IMR-90 (cell line): ENCODE measurements around the gene HDGFL3. TPM values are rescaled to one million over a fixed set of nuclear protein-coding genes. Genes with fewer than 3 reads are reported as not detected.

Source experiments
- ATAC-seq: fragments of 200-7000 bp; cut with Tn5 transposase; 2 replicates; pipeline ENCODE4 v1.9.1; 2020; ENCODE audit warnings: low read depth, mild to moderate bottlenecking, moderate library complexity
- Bru-seq: library from RNA; stranded (reverse); fragments of 400-500 nt; gene quantifications from one replicate; lab custom pipeline; 2021; lab: Mats Ljungman, UMichigan
- BruChase-seq, 2 experiments: library from RNA; stranded (reverse); fragments of 400-500 nt; gene quantifications; one replicate each; lab custom pipeline; 2021; lab: Mats Ljungman, UMichigan
- BruUV-seq: library from RNA; stranded (reverse); fragments of 400-500 nt; replicated peaks from 2 replicates; lab custom pipeline; 2021; lab: Mats Ljungman, UMichigan
- CTCF ChIA-PET: fragments of 300-600 bp; formaldehyde crosslinking; extraction: SDS; loops from one replicate; lab custom pipeline; 2021; ENCODE audit warnings: antibody characterized with exemption; lab: Yijun Ruan, JAX
- POLR2A ChIA-PET: fragments of 300-600 bp; sonication (Branson Sonifier 250); formaldehyde crosslinking; loops from one replicate; lab custom pipeline; 2022; ENCODE audit warnings: antibody characterized with exemption; ENCODE audit not compliant: unreplicated experiment; lab: Charles Lee
- DNase-seq: peaks from one replicate; pipeline ENCODE4 v3.0.0; 2013
- H2AFZ ChIP-seq: replicated peaks from 2 replicates; pipeline ENCODE3; 2013; ENCODE audit warnings: low read length, mild to moderate bottlenecking; ENCODE audit not compliant: poor library complexity
- H2AK5ac ChIP-seq: 2 replicates; pipeline ENCODE4 v1.6.1; 2013; ENCODE audit warnings: low read depth, low read length, inconsistent platforms
- H2AK9ac ChIP-seq: replicated peaks from 2 replicates; pipeline ENCODE3; 2013; ENCODE audit warnings: mild to moderate bottlenecking, low read depth, low read length, moderate library complexity; ENCODE audit not compliant: poor library complexity
- H2BK120ac ChIP-seq: 2 replicates; pipeline ENCODE4 v1.6.1; 2013; ENCODE audit warnings: low read depth, low read length, inconsistent platforms
- H2BK15ac ChIP-seq: 3 replicates; pipeline ENCODE4 v1.6.1; 2013; ENCODE audit warnings: low read depth, low read length, inconsistent platforms
- H2BK20ac ChIP-seq: 2 replicates; pipeline ENCODE4 v1.6.1; 2013; ENCODE audit warnings: low read depth, mild to moderate bottlenecking, inconsistent platforms, low read length, moderate library complexity
- H2BK5ac ChIP-seq: 2 replicates; pipeline ENCODE4 v1.6.1; 2013; ENCODE audit warnings: mild to moderate bottlenecking, low read depth, low read length, inconsistent platforms; ENCODE audit not compliant: poor library complexity, severe bottlenecking
- H3K14ac ChIP-seq: replicated peaks from 2 replicates; pipeline ENCODE4 v1.6.1; 2013; ENCODE audit warnings: low read depth, low read length, inconsistent platforms
- H3K18ac ChIP-seq: 2 replicates; pipeline ENCODE4 v1.6.1; 2013; ENCODE audit warnings: low read depth, low read length, control low read depth
- H3K23ac ChIP-seq: 2 replicates; pipeline ENCODE4 v1.6.1; 2013; ENCODE audit warnings: low read depth, low read length, inconsistent platforms
- H3K27ac ChIP-seq: 2 replicates; pipeline ENCODE4 v1.5.1; 2013; ENCODE audit warnings: mild to moderate bottlenecking, control low read depth, low read length; ENCODE audit not compliant: insufficient read depth
- H3K27me3 ChIP-seq: 2 replicates; pipeline ENCODE4 v1.6.1; 2013; ENCODE audit warnings: low read length; ENCODE audit not compliant: control insufficient read depth, insufficient read depth
- H3K36me3 ChIP-seq: 2 replicates; pipeline ENCODE4 v1.6.1; 2013; ENCODE audit warnings: low read length, mixed read lengths; ENCODE audit not compliant: control insufficient read depth, insufficient read depth
- H3K4ac ChIP-seq: 2 replicates; pipeline ENCODE4 v1.6.1; 2013; ENCODE audit warnings: low read depth, low read length, inconsistent platforms
- H3K4me1 ChIP-seq: 2 replicates; pipeline ENCODE4 v1.6.1; 2013; ENCODE audit warnings: low read length, mixed read lengths; ENCODE audit not compliant: control insufficient read depth, insufficient read depth
- H3K4me2 ChIP-seq: 2 replicates; pipeline ENCODE4 v1.6.1; 2013; ENCODE audit warnings: low read depth, mild to moderate bottlenecking, control low read depth, low read length, moderate library complexity
- H3K4me3 ChIP-seq: 2 replicates; pipeline ENCODE4 v1.5.1; 2013; ENCODE audit warnings: low read depth, mild to moderate bottlenecking, control low read depth, low read length, moderate library complexity; ENCODE audit not compliant: insufficient read depth
- H3K56ac ChIP-seq: 2 replicates; pipeline ENCODE4 v1.6.1; 2013; ENCODE audit warnings: low read length, inconsistent platforms; ENCODE audit not compliant: insufficient read depth; ENCODE audit errors: extremely low read depth
- H3K79me1 ChIP-seq, 2 experiments: 2 replicates each; pipeline ENCODE4 v1.6.1; 2013; ENCODE audit warnings: low read length in 2 of 2, inconsistent platforms in 1 of 2, low read depth in 1 of 2
- H3K9ac ChIP-seq: 2 replicates; pipeline ENCODE4 v1.6.1; 2013; ENCODE audit warnings: low read depth, low read length, control low read depth
- H3K9me1 ChIP-seq: 2 replicates; pipeline ENCODE4 v1.6.1; 2013; ENCODE audit warnings: low read length, inconsistent platforms; ENCODE audit not compliant: insufficient read depth
- H3K9me3 ChIP-seq: 2 replicates; pipeline ENCODE4 v1.6.1; 2013; ENCODE audit warnings: low read length; ENCODE audit not compliant: control insufficient read depth, insufficient read depth
- H4K20me1 ChIP-seq: 2 replicates; pipeline ENCODE4 v1.6.1; 2013; ENCODE audit warnings: low read length, inconsistent platforms; ENCODE audit not compliant: insufficient read depth
- H4K5ac ChIP-seq: 2 replicates; pipeline ENCODE4 v1.6.1; 2013; ENCODE audit warnings: mild to moderate bottlenecking, low read depth, low read length, control low read depth
- H4K8ac ChIP-seq, 2 experiments: 2 replicates each; pipeline ENCODE4 v1.6.1; 2013; ENCODE audit warnings: low read depth in 2 of 2, low read length in 2 of 2, control low read depth in 1 of 2, inconsistent platforms in 1 of 2
- H4K91ac ChIP-seq: 2 replicates; pipeline ENCODE4 v1.6.1; 2013; ENCODE audit warnings: low read depth, low read length, inconsistent platforms; ENCODE audit not compliant: insufficient read depth
- BHLHE40 ChIP-seq: fragments of 150-350 bp; IDR thresholded peaks from 2 replicates; pipeline ENCODE4 v1.6.1; 2016; ENCODE audit warnings: mild to moderate bottlenecking, low read depth, low read length
- CTCF ChIP-seq: conservative IDR thresholded peaks from 2 replicates; pipeline ENCODE4 v1.5.1; 2012; ENCODE audit warnings: mild to moderate bottlenecking, low read depth, low read length, improper control_type of control experiment
- ELK1 ChIP-seq: fragments of 150-350 bp; IDR thresholded peaks from 2 replicates; pipeline ENCODE4 v1.6.1; 2016; ENCODE audit warnings: low read depth, mild to moderate bottlenecking, low read length, moderate library complexity, borderline replicate concordance
- FOS ChIP-seq: fragments of 150-350 bp; IDR thresholded peaks from 2 replicates; pipeline ENCODE4 v1.6.1; 2016; ENCODE audit warnings: low read depth, low read length
- MAFK ChIP-seq: IDR thresholded peaks from 2 replicates; pipeline ENCODE4 v1.6.1; 2012; ENCODE audit warnings: low read depth, low read length, improper control_type of control experiment
- MXI1 ChIP-seq: IDR thresholded peaks from 2 replicates; pipeline ENCODE4 v1.6.1; 2012; ENCODE audit warnings: low read depth, mild to moderate bottlenecking, low read length, moderate library complexity, borderline replicate concordance
- NFE2L2 ChIP-seq: fragments of 150-350 bp; IDR thresholded peaks from 2 replicates; pipeline ENCODE4 v1.6.1; 2016; ENCODE audit warnings: low read depth, mild to moderate bottlenecking, low read length
- RCOR1 ChIP-seq: IDR thresholded peaks from 2 replicates; pipeline ENCODE4 v1.6.1; 2012; ENCODE audit warnings: mild to moderate bottlenecking, low read length, improper control_type of control experiment; ENCODE audit not compliant: insufficient replicate concordance
- SMC3 ChIP-seq: fragments of 150-350 bp; IDR thresholded peaks from 2 replicates; pipeline ENCODE4 v1.6.1; 2016; ENCODE audit warnings: low read depth, mild to moderate bottlenecking, antibody characterized with exemption, low read length, moderate library complexity
- USF2 ChIP-seq: fragments of 150-350 bp; IDR thresholded peaks from 2 replicates; pipeline ENCODE4 v1.6.1; 2017; ENCODE audit warnings: mild to moderate bottlenecking, antibody characterized with exemption, low read length, low read depth
- WGBS, 2 experiments: methylation state at CpG; one replicate each; pipeline versions ENCODE4 v1.1.5 to v1.1.7; 2013; ENCODE audit warnings: missing lambda C conversion rate in 2 of 2; ENCODE audit not compliant: insufficient read length in 1 of 2; ENCODE audit errors: extremely low coverage in 2 of 2; 5-methylcytosine and 5-hydroxymethylcytosine counted together
- dilution Hi-C: fragments of 300-500 bp; cut with HindIII; formaldehyde crosslinking; loops from one replicate; pipeline ENCODE4 v1.14.3; 2018; ENCODE audit warnings: low sequenced_read_pairs; ENCODE audit not compliant: unreplicated experiment
- in situ Hi-C: fragments of 300-500 bp; cut with MboI; formaldehyde crosslinking; loops from 3 replicates; pipeline ENCODE4 v1.14.3; 2019; ENCODE audit warnings: low sequenced_read_pairs, inconsistent platforms, mixed read lengths
- intact Hi-C: fragments of 100-400 bp; cut with micrococcal nuclease; formaldehyde crosslinking; loops from 2 replicates; pipeline ENCODE4 v1.10.0; 2022
- long read RNA-seq: library from polyadenylated mRNA; unstranded; transcript quantifications from one replicate; pipeline ENCODE4 v2.0.0, GENCODE V29; 2021; ENCODE audit not compliant: unreplicated experiment
- polyA plus RNA-seq, 3 experiments: library from polyadenylated mRNA; depleted of rRNA; stranded (reverse); fragments of >200 nt; gene quantifications; 2 replicates each; pipeline ENCODE4 v1.2.3, GENCODE V29; 2012; ENCODE audit warnings: low replicate concordance in 1 of 3
- total RNA-seq: library from RNA; depleted of rRNA; stranded (reverse); fragments of >200 nt; gene quantifications from 2 replicates; pipeline ENCODE4 v1.2.3, GENCODE V29; 2012; rRNA removed

HDGFL3 gene
- total RNA-seq (9.5 and 31.4 TPM in 2 replicates), polyA plus RNA-seq (2012; rRNA removed) (18.1 and 19.6 TPM in 2 replicates), Bru-seq, nascent RNA (percentile 87 among the genes with signal in this experiment), BruChase-seq, experiment 1, labeled RNA remaining after a 6-hour chase (percentile 82 among the genes with signal in this experiment), BruChase-seq, experiment 2, labeled RNA remaining after a 2-hour chase (percentile 82 among the genes with signal in this experiment)
- 1.4 and 2.0 TPM in 2 replicates for polyA plus RNA-seq (2012; cell fraction: cytosol; rRNA removed)
- 1.0 and 5.2 TPM in 2 replicates for polyA plus RNA-seq (2012; cell fraction: nucleus; rRNA removed; ENCODE audit: low replicate concordance)
- long read RNA-seq, full-length matches to known transcripts, result 60 of 74 reads
- long read RNA-seq, partial matches to known transcripts, result 8 of 74 reads
- long read RNA-seq, other reads (novel, unspliced or antisense), result 6 of 74 reads

GRCh38 chr15:83207660-83208366, at the start of gene HDGFL3:
Gene HDGFL3 (minus strand): TSS chr15:83207823. CDS start chr15:83207414, 409 bp downstream.
- ChIA-PET POLR2A (interaction anchor here (0.6 kb wide), 1 partner anchor 11 kb away, joined by 3 read pairs; no protein-coding TSS in a partner anchor), CTCF (no interaction called here)
- peaks cover 4% of the 10 kb centered on the region; the same call in 1 of the 2 replicates for H4K20me1 ChIP-seq
- peak within 1 kb of the TSS; percentile 30 to 78; a peak in 3 of 4 replicates for H4K8ac ChIP-seq
- H3K9me3 ChIP-seq, result no peaks in the 10 kb centered on the region
- ATAC-seq, result peak; percentile 63
- peak within 1 kb of the TSS; percentile 86 for H3K56ac ChIP-seq
- peak within 1 kb of the TSS; percentile 69 for H4K5ac ChIP-seq
- H3K36me3 ChIP-seq, result no peaks in the 10 kb centered on the region
- H2AK9ac ChIP-seq, result peak within 1 kb of the TSS; percentile 96
- H3K18ac ChIP-seq, result peak within 1 kb of the TSS; percentile 87
- H2BK5ac ChIP-seq, result peak within 1 kb of the TSS; percentile 80
- peak within 1 kb of the TSS; percentile 100 for H3K4me2 ChIP-seq
- WGBS, 2 experiments, result 0% methylated on average over 16 of the region's 94 CpGs; no CpG with 5 or more reads in 1 of the 2 experiments
- peak within 1 kb of the TSS; percentile 97 for H3K4me3 ChIP-seq
- peak within 1 kb of the TSS; percentile 59 for H4K91ac ChIP-seq
- peak within 1 kb of the TSS; percentile 93 for H3K14ac ChIP-seq
- H2BK20ac ChIP-seq, result no peak within 1 kb of the TSS
- in situ Hi-C loops, result no loop called here
- peak within 1 kb of the TSS; percentile 92 for H3K9ac ChIP-seq
- peaks cover 8% of the 10 kb centered on the region for H3K4me1 ChIP-seq
- peak within 1 kb of the TSS; percentile 57 for H2BK120ac ChIP-seq
- intact Hi-C loops, result loop anchor here (1.0 to 10.0 kb wide), 5 partner anchors 96 to 637 kb away; partner anchors contain the start of gene C15orf40
- H3K27me3 ChIP-seq, result no peaks in the 10 kb centered on the region
- BruUV-seq, result no TSS peak
- peak within 1 kb of the TSS; percentile 85 for H3K4ac ChIP-seq
- peak within 1 kb of the TSS; percentile 15; the same call in 1 of the 3 replicates for H2BK15ac ChIP-seq
- 0 out of 2 replicates have a peak, but pooled peaks cover 3% of the 10 kb centered on the region for H3K9me1 ChIP-seq
- peak within 1 kb of the TSS; percentile 72 for H2AK5ac ChIP-seq
- H3K79me1 ChIP-seq, result peaks cover 0 to 19% of the 10 kb centered on the region in 2 experiments; a peak in 2 of 4 replicates
- dilution Hi-C loops, result no loop called here
- DNase-seq, result peak; percentile 39
- peak within 1 kb of the TSS; percentile 100 for H3K23ac ChIP-seq
- peak within 1 kb of the TSS; percentile 84 for H3K27ac ChIP-seq
- H2AFZ ChIP-seq, result peak within 1 kb of the TSS; percentile 92
- TF ChIP-seq ELK1 (no peak), CTCF (no peak), RCOR1 (no peak), MAFK (no peak), FOS (no peak), USF2 (no peak), SMC3 (no peak), BHLHE40 (no peak), MXI1 (no peak), NFE2L2 (no peak)
